GM10847 (cell line): ENCODE measurements around the gene VSTM1.

Experiments
- POLR2A ChIP-seq: IDR thresholded peaks from 2 replicates; pipeline ENCODE4 v1.6.1; 2011; ENCODE audit not compliant: insufficient read length; ENCODE audit errors: extremely low read depth

Gene VSTM1, protein sequence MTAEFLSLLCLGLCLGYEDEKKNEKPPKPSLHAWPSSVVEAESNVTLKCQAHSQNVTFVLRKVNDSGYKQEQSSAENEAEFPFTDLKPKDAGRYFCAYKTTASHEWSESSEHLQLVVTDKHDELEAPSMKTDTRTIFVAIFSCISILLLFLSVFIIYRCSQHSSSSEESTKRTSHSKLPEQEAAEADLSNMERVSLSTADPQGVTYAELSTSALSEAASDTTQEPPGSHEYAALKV

DNA sequence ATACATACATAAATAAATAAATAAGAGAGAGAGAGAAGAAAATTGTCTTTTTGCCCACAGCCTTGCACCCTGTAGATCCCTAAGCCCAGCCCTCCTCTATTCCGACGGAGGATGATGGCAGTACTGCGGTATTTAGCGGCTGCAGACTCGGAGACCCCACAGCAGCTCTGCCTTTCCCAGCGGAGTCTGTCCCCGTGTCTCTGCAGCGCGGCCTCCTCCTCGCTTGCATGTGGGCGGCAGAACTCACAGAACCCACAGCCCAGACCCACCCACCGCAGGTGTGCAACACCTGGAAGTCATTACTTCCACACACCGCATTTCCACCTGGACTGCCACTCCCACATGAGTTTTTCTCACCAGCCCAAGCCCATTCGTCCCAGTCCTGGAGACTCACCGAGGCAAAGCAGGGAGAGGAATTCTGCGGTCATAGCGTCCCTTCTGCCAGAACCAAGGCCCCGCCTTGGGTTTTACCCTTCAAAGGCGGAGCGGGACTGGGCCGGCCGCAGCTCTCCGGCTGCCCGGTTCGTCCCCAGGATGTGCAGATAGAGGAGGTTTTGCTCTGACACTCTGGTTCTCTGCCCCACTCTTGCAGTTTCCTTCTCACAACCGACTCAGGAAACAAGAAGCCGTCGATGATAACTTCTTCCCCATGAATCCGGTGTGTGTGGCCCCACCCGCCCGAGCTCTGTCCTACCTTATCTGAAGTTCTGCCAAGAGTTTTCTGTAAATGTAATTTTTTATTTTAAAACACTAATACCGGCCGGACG lies at the start of gene VSTM1:
TSS of gene VSTM1 (minus strand) at position 548 of the 767 bp plus-strand sequence. CDS start at position 428, 120 bp downstream.
- TF ChIP-seq POLR2A: no peak

DNA sequence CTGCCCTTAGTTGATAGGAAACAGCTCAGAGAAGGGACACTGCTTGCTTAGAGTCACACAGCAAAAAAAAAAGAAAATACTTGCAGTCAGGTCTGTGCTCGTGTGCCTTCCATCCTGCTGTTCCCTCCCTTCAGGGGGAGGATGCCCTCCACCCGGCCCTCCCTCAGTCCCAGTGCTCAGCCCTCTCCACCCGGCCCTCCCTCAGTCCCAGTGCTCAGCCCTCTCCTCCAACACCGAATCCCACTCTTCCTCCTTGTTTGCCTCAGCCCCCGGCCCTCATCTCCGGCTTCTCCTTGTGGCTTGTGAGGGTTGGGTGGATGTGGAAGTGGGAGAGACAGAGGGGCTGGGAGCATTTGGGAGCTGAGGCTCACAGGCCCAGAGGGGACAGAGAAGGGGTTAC lies 46.0 kb upstream of the VSTM1 start:
- TF ChIP-seq POLR2A: no peak

DNA sequence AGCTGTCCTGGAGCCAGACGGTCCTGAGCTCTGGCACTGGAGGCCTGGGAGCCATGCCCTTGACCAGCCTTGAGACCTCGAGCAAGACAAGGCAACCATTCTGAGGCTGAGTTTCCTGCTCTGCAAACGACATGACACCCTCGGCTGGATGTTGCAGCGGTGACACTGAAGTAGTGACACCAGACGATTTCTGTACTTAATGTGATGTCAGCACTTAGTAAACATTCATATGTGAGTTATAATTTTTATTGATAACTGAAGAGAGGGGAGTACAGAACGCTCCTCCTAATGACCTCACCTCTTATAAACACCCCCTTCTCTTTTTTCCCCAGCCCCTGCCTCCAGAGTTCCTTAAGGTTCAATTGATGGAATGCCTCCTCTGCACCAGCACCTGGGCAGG lies 44.8 kb upstream of the VSTM1 start:
- no peak for TF ChIP-seq POLR2A

DNA sequence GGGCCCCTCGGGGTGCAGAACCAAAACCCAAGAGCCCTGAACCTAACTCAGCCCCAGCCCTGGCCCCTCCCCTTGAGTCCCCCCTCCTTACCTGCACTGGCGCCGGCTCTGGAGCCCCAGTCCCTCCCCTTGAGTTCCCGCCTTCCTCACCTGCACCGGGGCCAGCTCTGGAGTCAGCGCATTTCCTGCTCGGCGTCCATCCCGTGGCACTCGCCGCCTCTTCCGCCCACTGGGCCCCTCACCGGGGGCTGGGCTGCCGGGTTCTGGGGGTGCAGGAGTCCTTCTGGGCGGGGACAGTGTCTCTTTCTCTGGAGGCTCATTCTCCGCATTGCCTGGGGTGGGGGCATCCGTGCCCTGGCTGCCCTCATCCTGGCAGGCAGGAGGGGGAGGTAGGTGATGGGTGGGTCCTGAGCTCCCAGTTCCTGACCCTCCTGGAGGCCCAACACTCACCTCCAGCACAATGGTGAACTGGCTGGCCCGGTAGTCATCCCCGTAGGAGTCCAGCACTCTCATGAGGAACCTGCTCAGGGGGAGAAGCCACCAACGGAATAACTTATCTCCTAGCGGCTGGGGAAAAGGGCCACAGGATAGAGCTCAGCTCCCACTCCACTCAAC lies 44.3 kb upstream of the VSTM1 start:
- TF ChIP-seq POLR2A: no peak

DNA sequence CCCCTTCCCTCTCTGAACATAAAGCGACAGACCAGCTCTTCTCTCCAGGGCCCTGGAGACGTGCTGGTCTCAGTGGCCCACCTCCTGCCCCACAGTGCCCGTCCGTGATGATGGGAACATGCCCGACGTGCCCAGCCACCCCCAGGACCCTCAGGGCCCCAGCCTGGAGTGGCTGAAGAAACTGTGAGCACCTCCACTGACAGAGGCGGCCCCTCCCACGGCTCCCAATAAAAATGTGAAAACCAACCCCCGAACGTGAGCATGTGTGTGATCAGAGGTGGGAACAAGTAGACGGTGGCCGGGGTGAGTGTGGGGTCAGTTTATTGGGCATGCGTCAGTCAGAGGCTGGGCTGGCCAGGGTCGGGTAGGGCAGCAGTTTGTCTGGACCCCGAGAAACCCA lies 43.0 kb upstream of the VSTM1 start:
- TF ChIP-seq POLR2A: no peak

DNA sequence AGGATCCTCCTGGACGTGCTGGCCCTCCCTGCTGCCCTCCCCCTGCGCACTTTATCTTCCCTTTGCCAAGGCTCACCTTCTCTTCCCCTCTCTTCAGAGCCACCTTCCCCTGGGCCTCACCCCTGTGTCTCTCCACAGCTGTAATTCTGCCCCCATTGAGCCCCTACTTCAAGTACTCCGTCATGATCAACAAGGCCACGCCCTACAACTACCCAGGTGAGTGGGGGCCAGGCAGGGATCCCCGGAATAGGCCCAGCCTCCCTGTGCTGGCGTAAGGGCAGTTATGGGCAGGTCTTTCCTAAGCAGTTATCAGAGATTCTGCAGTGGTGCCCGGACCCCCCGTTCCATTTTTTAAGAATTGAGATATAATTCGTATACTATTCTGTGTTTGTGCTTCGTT lies 42.1 kb upstream of the VSTM1 start:
- TF ChIP-seq POLR2A: no peak

DNA sequence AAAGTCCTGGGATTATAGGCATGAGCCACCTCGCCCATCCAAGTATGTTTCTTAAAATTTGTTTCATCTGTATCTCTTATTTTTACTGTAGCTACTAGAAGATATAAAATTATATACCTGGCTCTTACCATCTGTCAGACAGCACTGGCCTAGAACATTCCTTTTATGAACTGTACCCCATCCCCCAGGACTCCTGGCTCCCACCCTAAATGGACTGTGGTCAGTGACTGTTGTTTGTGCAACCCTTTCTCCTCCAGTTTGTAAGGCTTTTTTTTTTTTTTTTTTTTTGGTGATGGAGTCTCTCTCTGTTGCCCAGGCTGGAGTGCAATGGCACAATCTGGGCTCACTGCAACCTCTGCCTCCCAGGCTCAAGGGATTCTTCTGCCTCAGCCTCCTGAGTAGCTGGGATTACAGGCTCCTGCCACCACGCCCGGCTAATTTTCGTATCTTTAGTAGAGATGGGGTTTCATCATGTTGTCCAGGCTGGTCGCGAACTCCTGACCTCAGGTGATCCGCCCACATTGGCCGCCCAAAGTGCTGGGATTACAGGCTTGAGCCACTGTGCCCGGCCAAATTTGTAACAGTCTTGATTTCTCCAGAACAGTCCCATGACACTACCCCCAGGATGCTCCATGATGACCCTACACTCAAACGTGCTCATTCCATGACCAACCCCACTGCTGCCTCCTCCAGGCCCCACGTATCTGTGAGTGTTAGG lies 41.5 kb upstream of the VSTM1 start:
- no peak for TF ChIP-seq POLR2A

DNA sequence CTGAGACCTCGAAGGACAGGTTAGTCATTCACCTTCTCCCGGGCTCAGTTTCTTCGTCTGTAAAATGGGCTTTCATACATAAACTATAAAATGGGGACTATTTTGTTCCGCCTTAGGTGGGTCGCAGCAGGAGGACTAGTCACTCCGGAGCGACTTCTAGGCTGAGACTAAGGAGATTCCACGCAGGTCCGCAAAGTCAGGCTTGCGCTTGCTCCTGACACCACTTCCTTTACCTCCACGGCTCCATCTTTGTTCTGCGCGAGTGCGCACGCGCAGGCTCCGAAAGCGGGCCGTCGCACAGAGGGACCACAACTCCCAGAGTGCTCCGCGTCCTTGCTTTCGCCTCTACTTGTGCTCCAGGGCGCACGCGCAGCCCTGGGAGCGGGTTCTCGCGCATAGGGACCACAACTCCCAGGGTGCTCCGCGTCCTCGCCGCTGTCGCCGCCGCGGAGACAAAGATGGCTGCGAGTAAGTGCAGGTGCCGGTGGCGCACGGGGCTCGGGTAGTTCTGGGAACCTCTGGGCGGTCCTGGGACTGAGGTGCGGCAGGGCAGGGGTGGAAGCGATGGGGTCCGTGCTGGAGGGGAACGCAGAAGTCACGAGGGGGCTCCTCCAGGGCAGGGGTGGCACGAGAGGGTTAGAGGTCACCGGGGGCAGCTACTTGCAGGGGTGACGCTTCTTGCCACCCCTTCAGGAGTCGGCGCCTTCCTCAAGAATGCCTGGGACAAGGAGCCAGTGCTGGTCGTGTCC lies 38.9 kb upstream of the VSTM1 start, which contains the start of gene NDUFA3:
TSS of gene NDUFA3 (plus strand) at position 435 of the 749 bp plus-strand sequence. CDS start at position 459, 24 bp downstream.
- peak; percentile 54 for TF ChIP-seq POLR2A

DNA sequence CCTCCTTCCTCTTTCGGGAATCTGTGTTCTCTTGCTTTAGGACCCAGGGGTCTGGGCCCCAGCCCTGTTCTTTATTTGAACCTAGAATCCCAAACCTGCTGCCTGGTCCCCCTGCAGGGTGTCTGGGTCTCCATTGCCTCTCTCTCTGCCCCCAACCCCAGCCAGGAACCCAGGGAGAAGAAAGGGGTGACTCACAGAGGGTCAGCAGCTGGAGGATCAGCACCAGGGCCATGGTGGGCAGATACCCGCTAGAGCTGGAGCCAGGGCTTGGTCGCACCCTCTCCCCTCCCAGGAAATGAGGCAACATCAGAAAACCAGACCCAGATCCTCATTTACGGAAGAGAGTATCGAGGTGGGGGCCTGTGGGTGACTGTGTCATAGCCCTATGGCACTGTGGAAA lies 36.9 kb upstream of the VSTM1 start, which contains the start of gene OSCAR:
TSS of gene OSCAR (minus strand) at position 243 of the 400 bp plus-strand sequence. CDS start at position 232, 11 bp downstream.
- TF ChIP-seq POLR2A: no peak

DNA sequence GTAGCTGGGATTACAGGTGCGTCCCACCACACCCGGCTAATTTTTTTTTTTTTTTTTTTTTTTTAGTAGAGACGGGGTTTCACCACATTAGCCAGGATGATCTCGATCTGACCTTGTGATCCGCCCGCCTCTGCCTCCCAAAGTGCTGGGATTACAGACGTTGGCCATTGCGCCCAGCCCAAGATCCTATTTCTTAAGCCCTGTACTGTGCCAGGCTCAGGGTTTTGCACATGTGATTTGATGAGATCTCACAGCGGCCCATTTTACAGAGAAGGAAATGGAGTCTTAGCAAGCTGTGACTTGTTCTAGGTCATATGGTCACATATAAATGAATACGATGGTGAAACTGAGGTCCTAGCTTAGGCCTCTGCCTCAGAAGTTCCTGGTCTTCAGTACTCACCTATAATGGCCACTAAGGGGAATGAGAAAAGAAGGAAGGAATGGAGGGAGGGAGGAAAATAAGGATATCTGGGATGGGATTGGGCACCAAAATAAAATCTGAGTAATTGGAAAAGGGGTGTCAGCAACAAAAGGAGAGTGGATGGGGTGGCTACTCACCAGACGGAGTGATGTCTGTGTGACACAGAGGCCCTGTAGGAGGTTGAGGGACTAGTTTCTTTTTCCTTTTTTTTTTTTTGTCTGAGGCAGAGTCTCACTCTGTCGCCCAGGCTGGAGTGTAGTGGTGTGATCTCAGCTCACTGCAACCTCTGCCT lies 35.6 kb upstream of the VSTM1 start:
- no peak for TF ChIP-seq POLR2A

DNA sequence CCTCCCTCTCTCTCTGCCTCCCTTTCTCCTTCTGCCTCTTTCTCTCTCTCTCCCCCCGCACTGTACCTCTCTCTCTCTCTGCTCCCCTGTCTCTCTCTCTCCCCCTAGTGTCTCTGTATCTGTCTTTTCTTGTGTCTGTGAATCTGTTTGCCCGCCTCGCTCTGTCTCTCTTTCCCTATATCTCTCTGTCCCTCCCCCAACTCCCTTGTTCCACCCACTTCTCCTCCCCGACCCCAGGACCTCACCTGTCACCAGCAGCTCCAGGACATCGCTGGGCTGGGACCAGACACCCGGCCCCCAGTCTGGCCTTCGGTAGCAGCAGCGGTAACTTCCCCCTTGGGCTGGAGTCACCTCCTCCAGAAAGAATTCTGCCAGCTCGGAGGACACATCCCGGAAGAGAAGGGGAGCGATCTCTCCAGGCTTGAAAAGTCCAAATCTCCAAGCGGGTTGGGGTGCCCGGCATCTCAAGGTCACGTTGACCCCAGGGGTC lies 33.0 kb upstream of the VSTM1 start:
- TF ChIP-seq POLR2A: no peak

DNA sequence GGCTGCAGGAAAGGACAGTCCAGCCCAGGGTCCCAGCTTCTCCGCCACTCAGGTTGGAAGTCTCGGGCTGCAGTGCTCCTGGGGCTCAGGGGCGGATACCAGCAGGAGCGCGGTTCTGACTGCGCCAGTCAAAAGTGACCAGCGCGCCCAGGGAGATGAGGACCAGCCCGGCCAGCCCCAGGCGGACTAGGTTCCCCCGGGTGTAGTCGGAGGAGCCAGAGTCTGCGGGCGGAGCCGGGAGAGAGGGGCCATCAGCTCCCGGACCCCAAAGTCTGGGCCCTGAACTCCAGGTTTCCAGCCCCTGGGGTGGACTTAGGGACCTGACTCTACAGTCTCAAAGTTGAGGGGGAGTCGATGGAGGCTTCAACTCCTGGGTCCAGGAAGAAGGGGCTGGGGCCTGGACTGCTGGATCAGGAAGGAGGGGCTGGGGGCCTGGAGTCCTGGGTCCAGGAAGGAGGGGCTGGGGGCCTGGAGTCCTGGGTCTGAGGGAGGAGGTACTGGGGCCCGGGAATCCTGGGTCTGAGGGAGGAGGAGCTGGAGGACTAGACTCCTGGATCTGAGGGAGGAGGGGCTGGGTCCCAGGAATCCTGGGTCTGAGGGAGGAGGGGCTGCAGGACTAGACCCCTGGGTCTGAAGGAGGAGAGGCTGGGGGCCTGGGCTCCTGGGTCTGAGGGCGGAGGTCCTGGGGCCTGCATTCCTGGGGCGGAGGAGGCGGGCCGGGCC lies 31.6 kb upstream of the VSTM1 start:
- TF ChIP-seq POLR2A: no peak

DNA sequence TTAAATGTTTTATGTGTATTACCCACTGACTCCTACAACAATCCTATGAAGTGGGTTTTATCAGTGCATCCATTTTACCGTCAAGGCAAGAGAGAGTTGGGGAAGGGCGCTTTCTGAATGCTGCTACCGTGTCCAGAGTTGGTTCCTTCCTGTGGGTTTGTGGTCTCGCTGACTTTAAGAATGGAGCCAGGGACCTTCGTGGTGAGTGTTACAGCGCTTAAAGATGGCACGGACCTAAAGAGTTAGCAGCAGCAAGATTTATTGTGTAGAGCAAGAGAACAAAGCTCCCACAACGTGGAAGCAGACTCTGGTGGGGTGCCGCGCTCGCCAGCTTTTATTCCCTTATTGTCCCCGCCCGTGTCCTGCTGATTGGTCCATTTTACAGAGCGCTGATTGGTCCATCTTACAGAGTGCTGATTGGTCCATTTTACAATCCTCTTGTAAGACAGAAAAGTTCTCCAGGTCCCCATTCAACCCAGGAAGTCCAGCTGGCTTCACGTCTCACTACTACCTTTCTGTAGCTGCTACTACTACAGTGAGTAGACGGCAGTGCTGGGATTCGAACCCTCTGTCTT lies 30.8 kb upstream of the VSTM1 start:
- no peak for TF ChIP-seq POLR2A
